ENCODE data around the gene PLAC8L1.
"Not testable (repeated sequence)": the region's sequence is repeated elsewhere in the genome, so short reads cannot be mapped to it uniquely, and the experiment has no call there.

PLAC8L1 gene, protein sequence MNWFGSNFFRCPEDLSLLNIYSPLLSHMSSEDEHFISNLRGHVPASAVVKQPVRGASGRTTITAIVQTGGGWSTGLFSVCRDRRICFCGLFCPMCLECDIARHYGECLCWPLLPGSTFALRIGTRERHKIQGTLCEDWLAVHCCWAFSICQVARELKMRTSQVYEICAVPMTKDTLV

DNA sequence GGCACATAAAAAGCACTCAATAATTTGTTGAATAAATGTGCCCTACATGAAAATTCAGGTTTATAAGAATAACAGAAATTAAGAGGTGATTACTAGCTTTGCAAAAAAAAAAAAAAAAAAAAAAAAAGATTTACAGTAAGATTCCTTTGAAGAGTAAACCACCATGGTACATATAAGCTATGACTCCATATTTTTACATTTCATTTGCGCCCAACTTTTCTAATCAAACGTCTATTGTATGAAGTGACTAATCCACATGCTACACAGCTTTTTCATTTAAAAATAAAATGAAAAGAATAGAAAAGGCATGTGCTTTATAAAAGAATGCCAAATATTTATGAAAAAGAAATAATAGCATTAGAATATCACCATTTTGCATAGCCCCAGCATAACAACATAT lies at the start of gene PLAC8L1:
Gene PLAC8L1, minus strand, starts transcription at position 101 of the 400 bp plus-strand sequence. CDS start 1,266 bp downstream, outside the sequence.
- no peak for DNase-seq

DNA sequence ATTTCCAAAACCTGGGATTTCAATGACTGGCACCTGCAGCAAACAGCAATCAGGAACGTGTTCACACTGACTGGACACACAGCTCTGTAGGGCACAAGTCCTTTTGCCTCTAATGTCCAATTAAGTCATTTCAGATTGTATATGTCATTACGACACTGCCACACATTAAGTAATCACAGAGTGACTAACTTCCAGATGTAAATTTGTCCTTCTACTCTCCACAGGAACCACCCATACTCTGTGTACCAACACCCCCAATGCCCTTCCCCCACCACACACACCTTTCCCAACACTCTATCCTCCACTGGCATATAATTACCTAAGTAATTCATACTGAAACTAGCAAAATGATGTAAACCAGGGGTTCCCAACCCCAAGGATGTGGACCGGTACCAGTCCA lies 46.6 kb upstream of the PLAC8L1 start:
- no peak for DNase-seq

DNA sequence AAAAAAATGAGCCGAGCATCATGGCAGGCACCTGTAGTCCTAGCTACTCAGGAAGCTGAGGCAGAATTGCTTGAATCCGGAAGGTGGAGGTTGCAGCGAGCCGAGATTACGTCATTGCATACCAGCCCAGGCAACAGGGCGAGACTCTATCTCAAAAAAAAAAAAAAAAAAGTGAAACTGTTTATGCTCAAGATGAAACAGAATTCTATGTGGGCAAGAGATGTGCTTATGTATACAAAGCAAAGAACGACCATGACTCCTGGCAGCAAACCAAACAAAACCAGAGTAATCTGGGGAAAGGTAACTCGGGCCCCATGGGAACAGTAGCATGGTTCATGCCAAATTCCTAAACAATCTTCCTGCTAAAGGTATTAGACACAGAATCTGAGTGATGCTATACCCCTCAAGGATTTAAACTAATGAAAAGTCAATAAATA lies 32.6 kb upstream of the PLAC8L1 start:
- no peak for DNase-seq

- DNase-seq, result no peak
Measured at GRCh38 chr5:146130440-146131045, 25.2 kb upstream of the PLAC8L1 start.

DNA sequence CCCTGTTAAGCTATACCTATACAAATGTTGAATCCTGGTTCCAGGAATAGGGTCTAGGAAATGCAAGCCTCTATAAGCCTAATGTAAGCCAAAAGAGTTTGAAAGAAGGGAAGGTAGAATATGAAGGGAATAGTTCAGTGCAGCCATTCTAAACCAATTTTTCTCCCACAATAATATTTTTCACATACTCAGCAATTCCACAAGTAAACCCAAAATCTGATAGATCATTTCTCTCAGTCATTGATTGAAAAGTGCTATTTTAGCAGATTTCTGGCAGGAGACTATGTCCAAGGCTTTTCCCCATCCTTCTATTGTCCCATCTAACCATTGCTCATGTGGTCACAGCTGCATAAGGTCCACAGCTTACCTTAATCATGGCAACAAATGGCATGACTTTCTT lies 20.7 kb upstream of the PLAC8L1 start:
- no peak for DNase-seq

DNA sequence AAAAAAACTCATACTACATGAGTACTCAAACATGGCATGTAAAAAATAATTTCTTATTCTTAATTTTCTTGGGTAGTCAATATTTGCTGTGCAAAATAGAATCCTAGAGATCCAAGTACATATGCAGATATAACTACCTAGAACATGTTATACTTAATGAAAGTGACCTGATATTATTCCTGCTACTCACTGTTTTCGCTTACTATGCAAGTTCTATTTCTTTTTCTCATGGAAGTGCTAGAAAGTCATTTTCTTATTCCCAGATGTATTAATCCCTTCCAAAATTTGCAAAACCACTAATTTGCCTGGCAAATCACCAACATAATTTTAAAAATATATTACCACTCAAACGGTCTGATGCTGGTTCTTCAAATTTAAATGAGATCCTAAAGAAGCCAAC lies 19.2 kb upstream of the PLAC8L1 start:
- no peak for DNase-seq

DNA sequence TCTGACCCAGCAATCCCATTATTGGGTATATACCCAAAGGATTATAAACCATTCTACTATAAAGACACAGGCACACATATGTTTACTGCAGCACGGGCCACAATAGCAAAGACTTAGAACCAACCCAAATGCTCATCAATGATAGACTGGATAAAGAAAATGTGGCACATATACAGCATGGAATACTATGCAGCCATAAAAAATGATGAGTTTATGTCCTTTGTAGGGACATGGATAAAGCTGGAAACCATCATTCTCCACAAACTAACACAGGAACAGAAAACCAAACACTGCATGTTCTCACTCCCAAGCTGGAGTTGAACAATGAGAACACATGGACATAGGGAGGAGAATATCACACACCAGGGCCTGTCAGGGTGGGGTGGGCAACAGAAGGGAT lies 16.1 kb upstream of the PLAC8L1 start:
- DNase-seq, result not testable (repeated sequence)

DNA sequence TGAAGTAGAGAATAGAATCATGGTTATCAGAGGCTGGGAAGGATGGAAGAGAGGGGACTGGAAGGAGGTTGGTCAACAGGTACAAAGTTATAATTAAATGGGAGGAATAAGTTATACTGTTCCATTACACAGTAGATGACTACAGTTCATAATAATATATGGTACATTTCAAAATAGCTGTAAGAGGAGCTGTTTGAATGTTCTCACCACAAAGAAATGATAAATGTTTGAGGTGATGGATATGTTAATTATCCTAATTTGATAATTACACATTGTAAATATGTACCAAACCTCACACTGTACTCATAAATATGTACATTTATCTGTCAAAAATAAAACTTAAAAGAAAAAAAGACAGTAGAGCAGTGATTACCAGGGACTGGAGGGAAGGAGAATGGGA lies 12.9 kb upstream of the PLAC8L1 start:
- no peak for DNase-seq

GRCh38 chr5:146117216-146117615 lies 11.8 kb upstream of the PLAC8L1 start:
- DNase-seq, result not testable (repeated sequence)

DNA sequence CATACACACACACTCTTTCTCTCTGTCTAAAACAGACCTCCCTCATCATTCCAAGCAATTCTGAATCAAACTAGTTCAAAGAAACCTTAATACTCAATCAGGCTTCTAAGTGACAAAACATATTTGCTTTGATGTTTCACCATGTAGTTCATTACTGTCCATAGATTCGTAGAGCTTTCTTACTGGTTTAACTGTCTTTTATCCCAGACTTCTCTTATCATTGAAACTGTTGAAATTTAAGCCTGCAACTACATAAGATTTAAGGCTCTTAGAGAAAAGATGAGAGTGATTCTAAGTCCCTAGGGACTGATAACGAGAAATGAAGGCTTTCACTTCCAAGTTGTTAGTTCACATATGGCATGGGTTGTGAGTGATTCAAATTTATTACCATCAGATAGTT lies 11.0 kb upstream of the PLAC8L1 start:
- no peak for DNase-seq

DNA sequence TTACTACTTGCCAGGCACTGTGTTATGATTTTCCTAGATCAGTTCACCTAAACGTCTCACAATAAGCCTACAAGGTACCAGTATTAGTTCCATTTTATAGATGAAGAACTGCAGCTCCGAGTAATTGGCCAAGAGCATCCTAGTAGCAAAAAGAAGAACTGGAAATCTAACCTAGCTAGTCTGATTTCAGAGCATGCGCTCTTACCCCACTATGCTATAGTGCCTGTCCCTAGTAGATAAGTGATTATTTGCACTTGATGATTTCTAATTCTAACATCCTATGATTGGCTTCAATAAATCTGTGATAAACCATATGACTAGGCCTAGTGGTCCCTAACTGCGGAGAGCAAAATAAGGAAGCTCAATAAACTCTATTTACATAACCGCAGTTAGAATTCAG lies 7.1 kb upstream of the PLAC8L1 start:
- DNase-seq, result no peak

DNA sequence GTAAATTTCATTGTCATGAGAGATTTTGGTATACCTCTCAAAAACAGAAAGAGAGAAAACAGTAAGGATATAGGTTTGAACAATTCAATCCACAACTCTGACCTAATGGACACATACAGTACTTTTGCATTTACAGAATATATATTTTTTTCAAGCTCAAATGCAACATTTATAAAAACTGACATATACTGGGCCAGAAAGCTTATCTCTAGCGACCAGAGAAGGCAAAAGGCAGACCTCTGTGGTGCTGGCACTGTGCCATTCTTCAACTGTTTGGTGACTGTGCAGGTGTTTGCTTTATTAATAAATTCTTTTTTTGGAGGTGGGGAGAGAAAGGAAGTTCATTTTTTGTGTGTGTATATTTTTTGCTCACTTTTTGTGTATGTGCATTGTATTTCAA lies 6.0 kb upstream of the PLAC8L1 start:
- no peak for DNase-seq

GRCh38 chr5:146109379-146109778 lies 4.0 kb upstream of the PLAC8L1 start:
- DNase-seq, result no peak

DNA sequence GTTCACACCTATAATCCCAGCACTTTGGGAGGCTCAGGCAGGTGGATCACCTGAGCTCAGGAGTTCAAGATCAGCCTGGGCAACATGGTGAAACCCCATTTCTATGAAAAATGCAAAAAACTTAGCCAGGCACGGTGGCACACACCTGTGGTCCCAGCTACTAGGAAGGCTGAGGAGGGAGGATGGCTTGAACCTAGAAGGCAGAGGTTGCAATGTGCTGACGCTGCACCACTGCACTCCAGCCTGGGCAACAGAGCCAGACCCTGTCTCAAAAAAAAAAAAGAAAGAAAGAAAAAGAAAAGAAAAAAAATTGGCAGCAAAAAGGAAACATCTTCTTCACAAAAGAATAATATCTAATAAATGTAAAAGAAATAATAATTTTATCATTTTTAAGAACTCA lies 3.5 kb upstream of the PLAC8L1 start:
- DNase-seq, result not testable (repeated sequence)

DNA sequence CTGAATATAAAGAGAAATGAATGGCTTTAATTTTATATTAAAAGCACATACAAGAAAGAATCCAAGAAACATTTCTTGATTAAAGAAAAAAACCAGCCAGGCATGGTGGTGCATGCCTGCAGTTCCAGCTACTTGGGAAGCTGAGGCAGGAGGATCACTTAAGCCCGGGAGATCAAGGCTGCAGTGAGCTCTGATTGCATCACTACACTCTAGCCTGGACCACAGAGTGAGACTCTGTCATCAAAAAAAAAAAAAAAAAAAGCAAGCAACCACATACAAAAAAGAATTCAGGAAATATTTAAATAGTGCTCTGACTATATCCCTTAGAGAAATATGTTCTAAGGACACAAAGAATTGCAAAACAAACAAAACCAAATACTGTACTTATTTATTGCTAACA lies 2.5 kb upstream of the PLAC8L1 start:
- no peak for DNase-seq

DNA sequence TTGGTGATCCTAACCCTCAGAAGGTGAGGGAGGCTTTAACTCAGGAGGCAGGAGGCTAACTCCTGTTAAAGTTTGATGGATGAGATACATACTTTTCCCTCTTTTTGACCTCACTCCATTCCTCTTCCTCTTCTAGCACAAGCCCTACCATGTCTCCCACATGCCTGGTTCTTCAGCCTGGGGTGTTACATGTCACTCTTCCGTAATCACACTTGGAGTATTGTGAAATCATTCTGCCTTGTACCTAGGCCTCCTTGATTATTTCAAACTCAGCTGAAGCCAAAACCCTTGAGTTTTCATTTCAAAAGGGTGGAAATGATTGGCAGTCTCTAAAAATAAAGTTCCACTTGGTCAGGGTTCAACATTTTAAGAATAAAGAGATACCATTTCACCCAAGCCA lies 1.8 kb downstream of the PLAC8L1 start:
- DNase-seq, result no peak

DNA sequence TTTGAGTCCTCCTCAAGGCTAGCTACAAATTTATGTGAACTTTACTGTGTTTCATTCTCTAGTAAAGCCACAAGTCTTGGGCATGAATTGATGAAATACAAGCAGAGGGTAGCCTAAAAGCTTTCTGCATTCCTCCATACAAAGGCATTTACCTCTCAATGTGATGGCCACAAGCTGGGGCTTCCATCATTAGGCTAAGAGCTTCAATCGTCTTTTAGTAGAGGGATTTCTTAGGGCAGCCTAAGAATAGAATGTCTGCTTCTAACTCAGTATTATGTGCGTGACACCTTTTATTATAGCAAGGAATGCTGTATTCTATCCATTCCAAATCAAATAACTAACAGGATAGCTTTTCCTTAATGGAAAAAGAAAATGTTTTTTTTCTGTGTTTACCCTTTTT lies 3.7 kb downstream of the PLAC8L1 start:
- DNase-seq, result no peak

- no peak for DNase-seq
Measured at GRCh38 chr5:146098047-146098446, 7.3 kb downstream of the PLAC8L1 start.

- DNase-seq, result no peak
Measured at GRCh38 chr5:146091881-146092280, 13.5 kb downstream of the PLAC8L1 start.

DNA sequence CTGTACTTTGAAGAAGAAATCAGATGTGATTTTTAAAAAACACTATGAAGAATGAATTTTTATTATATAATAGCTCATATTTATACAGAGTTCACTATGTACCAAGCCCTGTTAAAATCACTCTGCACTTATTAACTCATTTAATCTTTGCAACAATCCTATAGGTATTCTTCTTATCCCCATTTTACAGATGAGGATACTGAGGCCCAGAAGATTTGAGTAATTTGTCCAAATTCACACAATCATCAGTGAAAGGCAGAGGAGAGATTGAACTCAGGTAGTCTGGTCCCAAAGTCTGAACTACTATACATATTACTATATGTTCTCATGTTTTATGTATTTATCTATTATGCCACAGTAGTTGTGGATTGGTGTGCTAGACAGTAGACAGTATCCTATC lies 16.1 kb downstream of the PLAC8L1 start:
- no peak for DNase-seq

DNA sequence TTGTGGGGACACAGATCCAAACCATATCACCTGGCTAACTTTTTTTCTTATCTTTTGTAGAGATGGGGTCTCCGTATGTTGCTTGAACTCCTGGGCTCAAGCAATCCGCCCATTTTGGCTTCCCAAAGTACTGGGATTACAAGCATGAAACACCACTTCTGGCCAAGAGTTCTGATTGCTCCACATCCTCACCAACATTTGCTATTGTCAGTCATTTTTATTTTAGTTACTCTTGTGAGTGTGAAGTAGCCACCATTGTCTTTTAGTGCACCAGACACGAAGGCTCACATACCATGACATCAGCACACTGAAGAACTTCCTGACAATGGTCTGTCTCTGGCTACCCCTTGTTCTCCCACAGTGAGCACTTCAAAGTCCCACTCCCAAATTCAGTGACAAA lies 17.3 kb downstream of the PLAC8L1 start:
- DNase-seq, result no peak

GRCh38 chr5:146084376-146084775 lies 21.0 kb downstream of the PLAC8L1 start:
- no peak for DNase-seq

- DNase-seq, result no peak
Measured at GRCh38 chr5:146082798-146083197, 22.6 kb downstream of the PLAC8L1 start.

GRCh38 chr5:146081556-146081955 lies 23.8 kb downstream of the PLAC8L1 start:
- no peak for DNase-seq
